Endothelial cell of umbilical vein (primary cell): ENCODE results near the gene CTBP2. TPM values are rescaled to one million over a fixed set of nuclear protein-coding genes. Genes with fewer than 3 reads are reported as not detected.

Experiments
- BruUV-seq: library from RNA; stranded (reverse); fragments of 400-500 nt; replicated peaks from 2 replicates; lab custom pipeline; 2021; lab: Mats Ljungman, UMichigan
- CTCF ChIA-PET: fragments of 300-600, 350-600 bp; sonication (Branson Sonifier 250); formaldehyde crosslinking; loops from one replicate; lab custom pipeline; 2021; ENCODE audit warnings: antibody characterized with exemption, inconsistent platforms; lab: Charles Lee
- POLR2A ChIA-PET: fragments of 300-600, 350-600 bp; sonication (Branson Sonifier 250); formaldehyde crosslinking; loops from one replicate; lab custom pipeline; 2021; ENCODE audit warnings: antibody characterized with exemption, inconsistent platforms; lab: Charles Lee
- DNase-seq: peaks from one replicate; pipeline ENCODE4 v3.0.0-alpha.2; 2011; ENCODE audit warnings: low read depth, low spot score
- FAIRE-seq: peaks from 2 replicates; lab custom pipeline; 2011; peaks lifted over from hg19 to GRCh38; lab: Jason Lieb, UNC
- H2AFZ ChIP-seq: 2 replicates; pipeline ENCODE4 v1.6.0; 2012; ENCODE audit warnings: low read depth, low read length, control low read depth, inconsistent platforms
- H3K27ac ChIP-seq: 2 replicates; pipeline ENCODE4 v1.5.1; 2011; ENCODE audit warnings: low read depth, mild to moderate bottlenecking, control low read depth, low read length, moderate library complexity; ENCODE audit not compliant: insufficient read depth
- H3K27me3 ChIP-seq, 2 experiments: 2 replicates each; pipeline versions ENCODE4 v1.6.0 to v1.6.1; 2011; ENCODE audit warnings: low read length in 2 of 2, mixed read lengths in 1 of 2; ENCODE audit not compliant: control insufficient read depth in 2 of 2, insufficient read depth in 2 of 2
- H3K36me3 ChIP-seq, 2 experiments: 2 replicates in 1 of 2; 3 replicates in 1 of 2; pipeline ENCODE4 v1.5.1; 2011; ENCODE audit warnings: low read length in 2 of 2, mild to moderate bottlenecking in 1 of 2, moderate library complexity in 1 of 2; ENCODE audit not compliant: control insufficient read depth in 2 of 2, insufficient read depth in 2 of 2; ENCODE audit errors: extremely low read depth in 1 of 2
- H3K4me1 ChIP-seq: 3 replicates; pipeline ENCODE4 v1.5.1; 2011; ENCODE audit warnings: mild to moderate bottlenecking, low read length; ENCODE audit not compliant: control insufficient read depth, insufficient read depth; ENCODE audit errors: extremely low read depth
- H3K4me2 ChIP-seq: 2 replicates; pipeline ENCODE4 v1.6.1; 2011; ENCODE audit warnings: low read length, control low read depth, mixed read lengths; ENCODE audit not compliant: insufficient read depth
- H3K4me3 ChIP-seq, 3 experiments: fragments of 200-600 bp in 1 of 3; sonication (generic), shearing (Covaris generic) in 1 of 3; replicated peaks in 1 of 3; 2 replicates each; pipeline ENCODE4 v1.5.1; 2011 to 2016; ENCODE audit warnings: control low read depth in 3 of 3, low read length in 3 of 3, mild to moderate bottlenecking in 2 of 3, inconsistent platforms in 1 of 3, low read depth in 1 of 3, moderate library complexity in 1 of 3; ENCODE audit not compliant: insufficient read depth in 1 of 3
- H3K79me2 ChIP-seq: 2 replicates; pipeline ENCODE4 v1.6.0; 2012; ENCODE audit warnings: low read length, inconsistent platforms; ENCODE audit not compliant: control insufficient read depth, insufficient read depth
- H3K9ac ChIP-seq: replicated peaks from 2 replicates; pipeline ENCODE3; 2011; ENCODE audit warnings: low read length, control low read depth; ENCODE audit not compliant: insufficient read depth; ENCODE audit errors: extremely low read depth
- H3K9me1 ChIP-seq: replicated peaks from 3 replicates; pipeline ENCODE4 v1.6.0; 2011; ENCODE audit warnings: mild to moderate bottlenecking, low read length; ENCODE audit not compliant: control insufficient read depth, insufficient read depth; ENCODE audit errors: extremely low read depth
- H3K9me3 ChIP-seq: replicated peaks from 2 replicates; pipeline ENCODE4 v1.5.1; 2012; ENCODE audit warnings: low read length, inconsistent platforms; ENCODE audit not compliant: control insufficient read depth, insufficient read depth
- H4K20me1 ChIP-seq: replicated peaks from 2 replicates; pipeline ENCODE3; 2011; ENCODE audit warnings: mild to moderate bottlenecking, low read length; ENCODE audit not compliant: control insufficient read depth, insufficient read depth; ENCODE audit errors: extremely low read depth
- CTCF ChIP-seq, 2 donors: IDR thresholded peaks; 1 replicate in 1 of 2; 2 replicates in 1 of 2; pipeline ENCODE4 v1.5.1; 2011; ENCODE audit warnings: low read length in 2 of 2, mild to moderate bottlenecking in 2 of 2, moderate library complexity in 2 of 2, control low read depth in 1 of 2, inconsistent platforms in 1 of 2, low read depth in 1 of 2; ENCODE audit not compliant: insufficient read depth in 1 of 2; ENCODE audit errors: extremely low read depth in 1 of 2
- EZH2 ChIP-seq: IDR thresholded peaks from 2 replicates; pipeline ENCODE4 v1.6.1; 2012; ENCODE audit warnings: borderline replicate concordance, low read depth, mild to moderate bottlenecking, moderate library complexity, low read length, inconsistent platforms; ENCODE audit not compliant: severe bottlenecking
- FOS ChIP-seq: IDR thresholded peaks from 2 replicates; pipeline ENCODE4 v1.6.1; 2011; ENCODE audit warnings: mild to moderate bottlenecking, low read length, moderate library complexity, borderline replicate concordance; ENCODE audit not compliant: insufficient read depth
- GATA2 ChIP-seq: IDR thresholded peaks from 2 replicates; pipeline ENCODE4 v1.7.0; 2011; ENCODE audit warnings: low read depth, mild to moderate bottlenecking, moderate library complexity, mixed read lengths, low read length; ENCODE audit not compliant: insufficient read length, insufficient read depth
- JUN ChIP-seq: IDR thresholded peaks from 2 replicates; pipeline ENCODE4 v1.6.1; 2011; ENCODE audit warnings: borderline replicate concordance, low read depth; ENCODE audit not compliant: insufficient read length, insufficient read depth
- MAX ChIP-seq: IDR thresholded peaks from 2 replicates; pipeline ENCODE4 v1.6.1; 2011; ENCODE audit not compliant: insufficient read depth, insufficient read length
- MYC ChIP-seq: IDR thresholded peaks from one replicate; pipeline ENCODE4 v1.6.1; 2011; ENCODE audit warnings: mild to moderate bottlenecking, low read depth, low read length
- POLR2A ChIP-seq: IDR thresholded peaks from 2 replicates; pipeline ENCODE4 v1.6.1; 2012; ENCODE audit warnings: low read depth, mild to moderate bottlenecking, control low read depth, low read length
- POLR2AphosphoS5 ChIP-seq: IDR thresholded peaks from 2 replicates; pipeline ENCODE4 v1.6.1; 2012; ENCODE audit warnings: low read depth, mild to moderate bottlenecking, control low read depth, low read length, moderate library complexity; ENCODE audit not compliant: insufficient read depth
- dilution Hi-C: fragments of 300-500 bp; cut with MboI; formaldehyde crosslinking; loops from one replicate; pipeline ENCODE4 v1.15.0; 2019; ENCODE audit warnings: low sequenced_read_pairs; ENCODE audit not compliant: extremely low pct_ligation_motif_present
- intact Hi-C: fragments of 100-400 bp; cut with micrococcal nuclease; formaldehyde crosslinking; loops from one replicate; pipeline ENCODE4 v1.10.0; 2022
- polyA plus RNA-seq, 4 experiments: library from polyadenylated mRNA; depleted of rRNA in 3 of 4; stranded (reverse) in 3 of 4; unstranded in 1 of 4; fragments of >200 nt; gene quantifications; 2 replicates each; pipeline versions ENCODE4 v1.2.1 to v1.2.3, GENCODE V29; 2011 to 2012; ENCODE audit warnings: missing spikeins in 1 of 4
- total RNA-seq: library from RNA; stranded (reverse); gene quantifications from 2 replicates; pipeline ENCODE4 v1.2.3, GENCODE V29; 2021

Gene CTBP2
- total and polyA plus RNA-seq, 2 donors (not counting 3 experiments of a cell fraction or from before 2014, with no cell fraction given) = 118 to 128 TPM

GRCh38 chr10:125026036-125026931 lies 134.1 kb downstream of the CTBP2 start:
- FAIRE-seq (no peak), DNase-seq (no peak)
- no peaks in the 10 kb centered on the region for H3K9me1 ChIP-seq
- POLR2A ChIA-PET = no interaction called here
- no peak overlapping the region for H3K4me3 ChIP-seq
- intact Hi-C loops = no loop called here
- no TSS peak for BruUV-seq
- dilution Hi-C loops = no loop called here
- H3K36me3 ChIP-seq = peaks cover 3 to 22% of the 10 kb centered on the region in 2 experiments
- CTCF ChIA-PET = interaction anchor here (1.2 kb wide), 1 partner anchor 9 kb away, joined by 3 read pairs; no protein-coding TSS in a partner anchor
- H2AFZ ChIP-seq = no peak overlapping the region
- no peaks in the 10 kb centered on the region for H4K20me1 ChIP-seq
- H3K27me3 ChIP-seq = no peaks in the 10 kb centered on the region
- peaks cover 9% of the 10 kb centered on the region for H3K4me1 ChIP-seq
- H3K9ac ChIP-seq = no peak overlapping the region
- H3K27ac ChIP-seq = no peak overlapping the region
- peaks cover 69% of the 10 kb centered on the region for H3K79me2 ChIP-seq
- TF ChIP-seq POLR2AphosphoS5 (no peak), GATA2 (no peak), MYC (no peak), EZH2 (no peak), CTCF (IDR thresholded peaks at IDR 0.05; ENCODE audit: extremely low read depth in 1 of 2, insufficient read depth in 1 of 2, low read depth in 1 of 2, low read length in 2 of 2) (no peak), MAX (no peak), JUN (no peak), POLR2A (no peak), FOS (no peak)
- H3K4me2 ChIP-seq = no peak overlapping the region
- no peaks in the 10 kb centered on the region for H3K9me3 ChIP-seq
